Activated CD4-positive, alpha-beta T cell treated with anti-CD3 and anti-CD28 coated beads, Interleukin-2, amount 10 ng/mL, durations not matched to agents 24 days and 14 days (primary cell): Measurements from ENCODE around the gene NOS1AP. TPM values are rescaled to one million over a fixed set of nuclear protein-coding genes. Genes with fewer than 3 reads are reported as not detected.
"Not testable (repeated sequence)": the region's sequence is repeated elsewhere in the genome, so short reads cannot be mapped to it uniquely, and the experiment has no call there.

Source experiments
- DNase-seq: peaks from one replicate; pipeline ENCODE4 v3.0.0; 2022
- H3K27ac Mint-ChIP-seq: one replicate; pipeline ENCODE4 v1.8.0; 2022; ENCODE audit warnings: mild to moderate bottlenecking, mixed read lengths
- H3K27me3 Mint-ChIP-seq: one replicate; pipeline ENCODE4 v1.8.0; 2022; ENCODE audit warnings: mixed read lengths
- H3K36me3 Mint-ChIP-seq: one replicate; pipeline ENCODE4 v1.8.0; 2022; ENCODE audit warnings: low read depth, mild to moderate bottlenecking, mixed read lengths
- H3K4me1 Mint-ChIP-seq: one replicate; pipeline ENCODE4 v1.8.0; 2021; ENCODE audit warnings: mixed read lengths
- H3K4me3 Mint-ChIP-seq: one replicate; pipeline ENCODE4 v1.8.0; 2022; ENCODE audit warnings: mild to moderate bottlenecking, moderate library complexity, mixed read lengths
- H3K9me3 Mint-ChIP-seq: one replicate; pipeline ENCODE4 v1.8.0; 2021; ENCODE audit warnings: mixed read lengths
- intact Hi-C: fragments of 100-400 bp; cut with micrococcal nuclease; formaldehyde crosslinking; loops from one replicate; pipeline ENCODE4 v1.15.1; 2023
- total RNA-seq: library from RNA; stranded (reverse); gene quantifications from 2 replicates; pipeline ENCODE4 v1.2.3, GENCODE V29; 2022

Gene NOS1AP
- total RNA-seq, 1 donor from 2014 or later = not detected

DNA sequence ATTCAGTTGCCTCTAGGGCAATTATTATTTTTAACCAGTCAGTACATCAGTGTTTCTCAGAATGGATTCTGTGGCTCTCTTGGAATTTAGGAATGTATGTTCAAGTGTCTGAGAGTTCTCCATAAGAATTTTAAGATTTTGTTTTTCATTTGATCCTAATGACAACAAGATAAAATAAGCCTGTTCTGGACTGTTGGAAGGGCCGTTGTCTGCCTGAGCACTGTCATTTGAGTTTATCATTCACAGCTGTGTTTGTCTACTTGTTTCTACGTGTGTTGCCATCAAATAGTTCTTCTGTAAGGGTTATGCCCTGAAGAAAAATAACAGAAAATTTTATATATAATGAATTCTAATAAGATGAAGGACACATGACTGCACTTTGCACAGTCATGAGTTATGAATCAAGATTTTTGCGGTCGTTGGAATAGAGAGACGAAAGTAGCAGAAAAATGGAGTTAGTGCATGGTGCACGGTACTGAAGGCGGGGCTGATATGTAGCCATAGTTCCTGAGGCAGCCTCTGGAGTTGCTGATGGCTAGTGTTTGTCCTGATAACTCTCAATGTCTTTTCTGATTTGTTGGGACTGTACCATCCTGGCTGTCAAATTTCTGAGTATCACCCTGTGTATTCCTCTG, 92.5 kb downstream of the NOS1AP start:
- Mint-ChIP-seq H3K27ac (no peak overlapping the region), H3K36me3 (no peaks in the 10 kb centered on the region), H3K27me3 (peaks cover 22% of the 10 kb centered on the region), H3K4me1 (no peaks in the 10 kb centered on the region), H3K4me3 (no peak overlapping the region), H3K9me3 (no peaks in the 10 kb centered on the region)
- no peak for DNase-seq
- intact Hi-C loops = no loop called here

DNA sequence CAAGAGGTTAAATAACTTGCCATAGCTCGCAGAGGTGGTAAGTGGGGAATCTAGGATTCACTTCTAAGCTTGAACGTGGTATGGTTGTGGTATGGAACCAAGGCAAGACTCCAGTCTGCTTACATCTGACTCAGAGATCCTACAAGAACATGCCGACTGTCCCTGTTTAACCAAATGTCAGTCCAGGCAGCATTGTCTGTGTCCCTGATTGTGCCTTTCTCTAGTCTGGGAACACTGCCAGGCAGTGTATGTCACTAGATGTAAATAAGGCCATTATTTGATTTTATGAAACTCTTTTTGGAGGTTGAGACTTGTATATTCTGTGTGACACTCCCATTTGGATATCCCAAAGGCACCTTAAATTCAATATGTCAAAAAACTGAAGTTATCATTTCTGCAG, 96.0 kb downstream of the NOS1AP start:
- H3K27me3 Mint-ChIP-seq = peaks cover 11% of the 10 kb centered on the region
- no peak for DNase-seq
- no peaks in the 10 kb centered on the region for H3K9me3 Mint-ChIP-seq
- H3K27ac Mint-ChIP-seq = no peak overlapping the region
- intact Hi-C loops = no loop called here
- H3K4me3 Mint-ChIP-seq = no peak overlapping the region
- no peaks in the 10 kb centered on the region for H3K4me1 Mint-ChIP-seq
- H3K36me3 Mint-ChIP-seq = no peaks in the 10 kb centered on the region

DNA sequence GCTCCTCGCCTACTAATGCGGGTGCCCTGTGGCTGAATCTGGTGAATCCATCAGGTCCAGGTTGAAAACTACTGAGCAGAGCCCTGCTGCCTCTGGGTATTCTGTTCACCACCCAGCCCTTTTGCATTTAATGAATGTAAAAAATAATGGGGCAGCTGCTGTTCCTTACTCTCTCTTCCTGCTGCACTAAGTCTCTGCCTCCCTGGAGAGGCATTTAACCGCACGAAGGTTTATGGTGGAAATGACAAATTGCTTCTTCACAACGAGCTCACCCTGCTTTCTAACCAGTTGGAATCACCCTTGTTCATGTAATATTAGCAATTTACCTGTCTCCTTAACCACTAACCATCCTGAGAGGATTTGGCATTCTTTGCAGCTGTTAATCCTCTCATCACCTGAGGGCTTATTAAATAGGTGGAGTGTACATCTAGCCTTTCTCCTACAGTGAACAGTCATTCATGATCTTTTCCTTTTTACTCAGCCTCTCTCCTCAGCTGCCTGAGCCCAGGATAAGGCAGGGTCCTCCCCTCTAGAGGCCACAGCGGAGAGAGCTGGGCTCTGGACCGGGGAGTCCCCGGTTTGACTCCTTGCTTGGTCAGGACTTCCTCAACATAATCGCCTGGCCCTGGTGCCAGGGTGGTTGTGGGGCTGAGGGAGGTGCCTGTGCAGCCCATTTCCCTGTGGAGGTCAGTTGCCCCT, 97.6 kb downstream of the NOS1AP start:
- intact Hi-C loops = no loop called here
- Mint-ChIP-seq H3K4me3 (no peak overlapping the region), H3K27me3 (peaks cover 11% of the 10 kb centered on the region), H3K9me3 (no peaks in the 10 kb centered on the region), H3K27ac (no peak overlapping the region), H3K36me3 (no peaks in the 10 kb centered on the region), H3K4me1 (no peaks in the 10 kb centered on the region)
- no peak for DNase-seq

DNA sequence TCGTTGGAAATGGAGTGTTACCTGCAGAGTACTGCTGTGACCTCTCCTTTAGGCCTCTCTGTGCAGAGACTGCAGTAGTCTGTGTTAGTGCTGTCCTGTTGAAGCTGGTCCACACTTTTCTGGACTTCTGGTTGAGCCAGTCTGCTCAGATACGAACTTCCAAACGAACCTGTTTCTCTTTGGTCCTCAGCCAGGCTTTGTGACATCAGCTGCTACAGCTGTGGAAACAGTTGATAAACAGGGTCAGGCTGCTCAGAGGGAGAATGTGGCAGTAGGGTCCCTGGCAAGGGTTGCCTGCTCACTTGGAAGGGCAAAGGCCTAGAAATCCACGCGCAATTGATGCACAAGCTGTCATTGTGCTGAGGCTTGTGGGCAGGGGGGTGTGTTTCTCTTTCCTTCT, 98.8 kb downstream of the NOS1AP start:
- Mint-ChIP-seq H3K9me3 (no peaks in the 10 kb centered on the region), H3K36me3 (no peaks in the 10 kb centered on the region), H3K4me1 (no peaks in the 10 kb centered on the region), H3K27ac (no peak overlapping the region), H3K27me3 (peaks cover 11% of the 10 kb centered on the region), H3K4me3 (no peak overlapping the region)
- intact Hi-C loops = no loop called here
- DNase-seq = no peak

DNA sequence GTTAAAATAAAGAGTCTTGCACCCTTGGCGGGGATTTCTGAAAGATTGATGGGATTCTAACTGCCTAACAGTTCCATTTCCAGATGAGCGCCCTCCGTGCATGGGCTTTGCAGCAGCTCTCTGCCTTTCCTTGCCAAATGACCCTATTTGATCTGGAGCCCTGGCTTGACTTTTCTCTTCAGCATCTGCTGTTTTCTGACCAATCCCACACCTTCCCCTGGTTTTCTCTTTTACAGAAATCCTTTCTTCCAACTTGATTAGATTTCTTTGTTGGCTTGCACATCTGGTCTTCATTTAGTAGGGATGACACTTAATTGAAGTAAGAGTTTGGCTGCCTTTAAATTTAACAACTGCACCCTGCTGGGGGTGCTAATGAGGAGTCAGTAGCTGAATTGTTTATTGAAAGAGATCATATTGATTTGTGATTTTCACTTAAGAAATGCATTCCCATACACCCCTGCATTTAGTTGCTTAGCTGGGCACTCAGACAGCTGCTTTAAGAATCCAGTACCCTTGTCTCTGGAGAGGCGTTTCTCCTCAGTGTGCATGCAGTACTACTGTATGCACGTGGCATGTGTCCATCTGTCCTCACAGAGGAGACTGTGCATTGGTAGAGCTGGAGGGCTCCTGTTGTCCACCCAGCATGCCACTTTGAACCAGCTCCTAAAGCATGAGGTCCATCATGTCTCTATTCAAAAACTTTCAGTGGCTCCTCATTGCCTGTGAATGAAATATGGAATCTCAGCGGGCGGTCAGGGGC, 99.7 kb downstream of the NOS1AP start:
- Mint-ChIP-seq H3K4me1 (no peaks in the 10 kb centered on the region), H3K27ac (no peak overlapping the region), H3K36me3 (no peaks in the 10 kb centered on the region), H3K4me3 (no peak overlapping the region), H3K9me3 (no peaks in the 10 kb centered on the region), H3K27me3 (peaks cover 4% of the 10 kb centered on the region)
- intact Hi-C loops = no loop called here
- no peak for DNase-seq

DNA sequence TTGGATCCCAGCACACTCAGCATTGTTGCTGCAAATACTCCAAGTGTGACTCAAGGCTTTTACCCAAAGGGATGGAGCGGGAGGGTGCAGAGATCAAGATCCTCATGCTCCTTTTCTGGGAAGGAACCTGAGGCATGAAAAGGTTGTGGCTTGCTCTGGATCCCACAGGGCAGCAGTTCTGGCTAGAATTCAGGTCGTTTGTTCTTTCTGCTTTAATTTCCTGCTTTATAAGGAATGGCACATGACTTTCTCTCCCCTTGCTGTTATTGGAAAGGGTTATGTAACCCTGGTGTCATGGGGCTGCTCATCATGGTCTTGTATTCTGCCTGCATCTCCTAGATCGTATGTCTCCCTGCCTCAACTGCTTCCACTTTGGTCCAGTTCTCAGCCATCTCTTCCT, 101.6 kb downstream of the NOS1AP start:
- H3K27ac Mint-ChIP-seq = no peak overlapping the region
- peaks cover 2% of the 10 kb centered on the region for H3K27me3 Mint-ChIP-seq
- H3K4me1 Mint-ChIP-seq = no peaks in the 10 kb centered on the region
- H3K36me3 Mint-ChIP-seq = no peaks in the 10 kb centered on the region
- intact Hi-C loops = no loop called here
- no peaks in the 10 kb centered on the region for H3K9me3 Mint-ChIP-seq
- no peak overlapping the region for H3K4me3 Mint-ChIP-seq
- no peak for DNase-seq

DNA sequence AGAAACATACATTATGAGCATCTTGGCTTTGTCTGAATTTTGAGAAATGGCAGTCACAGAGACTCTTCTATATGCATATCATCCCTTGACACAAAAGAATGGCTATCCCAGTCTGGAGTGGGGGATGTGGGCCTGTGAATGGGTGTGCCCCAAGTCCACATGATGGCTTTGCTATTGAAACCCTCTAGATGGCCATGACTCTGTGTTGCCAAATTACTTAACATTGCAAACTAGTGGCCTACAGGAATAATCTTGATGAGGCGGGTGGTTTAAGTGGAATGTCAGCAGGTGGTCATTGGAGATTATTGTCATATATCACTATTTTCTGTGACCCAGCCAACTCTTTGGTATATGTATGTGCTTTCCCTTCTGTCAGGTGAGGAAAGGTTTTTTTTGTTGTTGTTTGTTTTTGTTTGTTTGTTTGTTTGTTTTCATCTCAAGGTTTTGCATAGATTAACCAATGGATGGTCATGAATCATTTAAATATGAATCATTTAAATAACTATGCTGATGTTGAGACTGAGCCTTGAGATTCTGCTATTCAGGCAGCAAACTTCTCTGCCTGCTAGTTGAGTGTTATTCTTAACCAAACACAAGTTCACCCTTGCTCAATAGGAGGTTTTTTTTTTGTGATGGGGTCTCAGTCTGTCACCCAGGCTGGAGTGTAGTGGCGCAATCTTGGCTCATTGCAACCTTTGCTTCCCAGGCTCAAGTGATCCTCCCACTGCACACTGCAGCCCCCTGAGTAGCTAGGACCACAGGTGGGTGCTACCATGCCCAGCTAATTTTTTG, 103.0 kb downstream of the NOS1AP start:
- no peaks in the 10 kb centered on the region for H3K4me1 Mint-ChIP-seq
- no peaks in the 10 kb centered on the region for H3K36me3 Mint-ChIP-seq
- H3K9me3 Mint-ChIP-seq = no peaks in the 10 kb centered on the region
- no peak for DNase-seq
- peaks cover 4% of the 10 kb centered on the region for H3K27me3 Mint-ChIP-seq
- H3K4me3 Mint-ChIP-seq = no peak overlapping the region
- intact Hi-C loops = no loop called here
- no peak overlapping the region for H3K27ac Mint-ChIP-seq

DNA sequence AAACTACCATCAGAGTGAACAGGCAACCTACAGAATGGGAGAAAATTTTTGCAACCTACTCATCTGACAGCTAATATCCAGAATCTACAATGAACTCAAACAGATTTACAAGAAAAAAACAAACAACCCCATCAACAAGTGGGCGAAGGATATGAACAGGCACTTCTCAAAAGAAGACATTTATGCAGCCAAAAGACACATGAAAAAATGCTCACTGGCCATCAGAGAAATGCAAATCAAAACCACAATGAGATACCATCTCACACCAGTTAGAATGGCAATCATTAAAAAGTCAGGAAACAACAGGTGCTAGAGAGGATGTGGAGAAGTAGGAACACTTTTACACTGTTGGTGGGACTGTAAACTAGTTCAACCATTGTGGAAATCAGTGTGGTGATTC, 104.1 kb downstream of the NOS1AP start:
- H3K4me3 Mint-ChIP-seq, intact Hi-C loops, H3K4me1 Mint-ChIP-seq, H3K9me3 Mint-ChIP-seq, H3K27me3 Mint-ChIP-seq, H3K27ac Mint-ChIP-seq, DNase-seq, H3K36me3 Mint-ChIP-seq: not testable (repeated sequence)

DNA sequence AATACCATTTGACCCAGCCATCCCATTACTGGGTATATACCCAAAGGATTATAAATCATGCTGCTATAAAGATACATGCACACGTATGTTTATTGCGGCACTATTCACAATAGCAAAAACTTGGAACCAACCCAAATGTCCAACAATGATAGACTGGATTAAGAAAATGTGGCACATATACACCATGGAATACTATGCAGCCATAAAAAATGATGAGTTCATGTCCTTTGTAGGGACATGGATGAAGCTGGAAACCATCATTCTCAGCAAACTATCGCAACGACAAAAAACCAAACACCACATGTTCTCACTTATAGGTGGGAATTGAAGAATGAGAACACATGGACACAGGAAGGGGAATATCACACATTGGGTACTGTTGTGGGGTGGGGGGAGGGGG, 104.5 kb downstream of the NOS1AP start:
- intact Hi-C loops, H3K36me3 Mint-ChIP-seq, DNase-seq, H3K4me3 Mint-ChIP-seq, H3K27me3 Mint-ChIP-seq, H3K9me3 Mint-ChIP-seq, H3K4me1 Mint-ChIP-seq, H3K27ac Mint-ChIP-seq: not testable (repeated sequence)

DNA sequence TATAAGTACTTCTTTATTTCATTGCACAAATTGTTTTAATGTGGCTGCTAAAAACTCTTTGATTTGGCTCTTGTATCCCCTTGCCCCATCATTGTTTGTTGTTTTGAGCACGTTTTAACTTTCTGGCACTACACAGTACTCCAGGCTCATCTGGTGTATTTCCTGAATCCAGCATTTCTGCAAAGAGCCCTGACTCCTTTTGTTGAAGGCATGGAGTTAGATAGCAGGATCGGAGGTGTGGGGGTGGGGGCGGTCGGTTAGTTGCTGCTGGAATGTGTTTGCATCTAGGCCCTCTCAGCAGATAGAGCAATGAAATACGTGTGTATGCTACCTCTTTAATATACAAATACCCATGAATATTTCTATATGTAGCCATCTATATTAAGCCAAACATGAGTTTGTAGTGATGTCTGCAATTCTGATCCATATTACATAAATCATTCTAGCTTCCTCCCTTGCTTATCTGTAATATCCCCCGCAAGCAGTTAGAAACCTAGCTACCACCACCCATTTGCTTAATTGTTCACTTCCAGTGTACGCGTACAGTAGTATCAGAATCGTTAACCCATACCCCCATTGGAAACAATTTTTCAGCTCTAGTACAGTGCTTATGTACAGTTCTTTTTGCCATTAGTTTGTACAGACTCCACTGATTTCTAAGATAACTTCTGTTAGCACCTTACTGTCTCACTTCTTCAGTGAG, 106.0 kb downstream of the NOS1AP start:
- no peaks in the 10 kb centered on the region for H3K4me1 Mint-ChIP-seq
- H3K36me3 Mint-ChIP-seq = no peaks in the 10 kb centered on the region
- no peaks in the 10 kb centered on the region for H3K9me3 Mint-ChIP-seq
- no peak overlapping the region for H3K4me3 Mint-ChIP-seq
- peaks cover 4% of the 10 kb centered on the region for H3K27me3 Mint-ChIP-seq
- DNase-seq = no peak
- no peak overlapping the region for H3K27ac Mint-ChIP-seq
- intact Hi-C loops = no loop called here

DNA sequence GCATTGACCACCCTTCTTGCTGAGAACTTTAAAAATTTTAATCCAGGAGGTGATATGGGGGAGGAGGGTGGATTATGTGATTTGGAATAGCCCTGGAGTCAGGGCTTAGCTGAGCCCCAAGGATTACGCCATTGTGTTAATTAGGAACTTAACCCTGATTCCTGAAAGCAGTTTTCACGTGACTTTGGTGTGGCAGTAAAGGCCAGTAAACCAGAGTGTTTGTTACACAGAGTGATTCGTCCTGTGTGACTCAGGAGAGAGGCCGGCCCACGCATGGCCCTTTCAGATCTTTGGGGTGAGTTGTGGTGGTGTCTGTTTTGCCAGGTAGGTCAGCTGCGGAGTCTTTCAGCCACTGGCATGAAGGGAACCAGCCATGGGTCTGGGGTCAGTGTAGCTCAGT, 107.6 kb downstream of the NOS1AP start:
- Mint-ChIP-seq H3K4me1 (no peaks in the 10 kb centered on the region), H3K27ac (no peak overlapping the region), H3K27me3 (peaks cover 4% of the 10 kb centered on the region), H3K4me3 (no peak overlapping the region), H3K36me3 (no peaks in the 10 kb centered on the region), H3K9me3 (no peaks in the 10 kb centered on the region)
- intact Hi-C loops = no loop called here
- DNase-seq = no peak

DNA sequence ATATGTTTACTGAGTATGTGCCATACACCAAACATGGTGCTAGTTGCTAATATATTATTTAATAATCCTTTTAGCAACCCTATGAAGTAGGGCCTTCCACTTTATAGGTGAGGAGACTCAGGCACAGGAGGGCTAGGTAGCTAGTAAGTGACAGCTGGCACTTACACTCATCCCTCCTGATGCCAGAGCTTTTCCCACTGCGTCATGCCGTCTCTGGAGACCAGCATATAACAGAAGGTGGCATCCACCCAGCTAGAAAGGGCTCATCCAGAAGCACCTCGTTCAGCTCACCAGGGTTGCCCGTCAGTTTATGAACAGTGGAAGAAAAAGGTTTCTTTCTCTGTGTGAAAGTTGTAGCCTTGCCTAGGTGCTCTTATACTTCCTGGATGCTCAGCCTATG, 108.9 kb downstream of the NOS1AP start:
- no peaks in the 10 kb centered on the region for H3K9me3 Mint-ChIP-seq
- H3K4me1 Mint-ChIP-seq = no peaks in the 10 kb centered on the region
- H3K27ac Mint-ChIP-seq = no peak overlapping the region
- no peaks in the 10 kb centered on the region for H3K36me3 Mint-ChIP-seq
- H3K27me3 Mint-ChIP-seq = peaks cover 4% of the 10 kb centered on the region
- no peak for DNase-seq
- intact Hi-C loops = no loop called here
- no peak overlapping the region for H3K4me3 Mint-ChIP-seq

DNA sequence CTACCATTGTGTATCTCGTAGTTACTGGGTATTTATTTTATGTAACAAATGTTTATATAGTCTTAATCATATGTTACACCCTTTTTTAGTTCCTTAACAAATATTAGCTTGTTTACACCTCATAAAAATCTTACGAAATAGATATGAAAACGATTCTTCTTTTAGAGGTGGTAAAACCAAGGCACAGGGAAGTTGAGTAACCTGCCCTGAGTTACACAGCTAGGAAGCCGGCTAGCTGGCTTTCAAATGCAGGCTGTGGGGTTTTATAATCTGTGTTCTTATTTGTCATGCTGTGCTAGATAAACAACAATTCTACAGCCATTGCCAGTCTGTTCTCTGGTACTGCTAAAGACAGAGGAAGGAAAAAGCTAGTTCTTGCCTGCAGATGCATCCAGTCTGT, 109.6 kb downstream of the NOS1AP start:
- Mint-ChIP-seq H3K9me3 (no peaks in the 10 kb centered on the region), H3K36me3 (no peaks in the 10 kb centered on the region), H3K27me3 (peaks cover 6% of the 10 kb centered on the region), H3K27ac (no peak overlapping the region), H3K4me3 (no peak overlapping the region), H3K4me1 (no peaks in the 10 kb centered on the region)
- intact Hi-C loops = no loop called here
- no peak for DNase-seq
